ENCODE results near the gene SLC32A1. TPM values are rescaled to one million over a fixed set of nuclear protein-coding genes. Genes with fewer than 3 reads are reported as not detected.

The SLC32A1 gene
- total RNA-seq, 1 experiment from 2014 or later, result not detected

DNA sequence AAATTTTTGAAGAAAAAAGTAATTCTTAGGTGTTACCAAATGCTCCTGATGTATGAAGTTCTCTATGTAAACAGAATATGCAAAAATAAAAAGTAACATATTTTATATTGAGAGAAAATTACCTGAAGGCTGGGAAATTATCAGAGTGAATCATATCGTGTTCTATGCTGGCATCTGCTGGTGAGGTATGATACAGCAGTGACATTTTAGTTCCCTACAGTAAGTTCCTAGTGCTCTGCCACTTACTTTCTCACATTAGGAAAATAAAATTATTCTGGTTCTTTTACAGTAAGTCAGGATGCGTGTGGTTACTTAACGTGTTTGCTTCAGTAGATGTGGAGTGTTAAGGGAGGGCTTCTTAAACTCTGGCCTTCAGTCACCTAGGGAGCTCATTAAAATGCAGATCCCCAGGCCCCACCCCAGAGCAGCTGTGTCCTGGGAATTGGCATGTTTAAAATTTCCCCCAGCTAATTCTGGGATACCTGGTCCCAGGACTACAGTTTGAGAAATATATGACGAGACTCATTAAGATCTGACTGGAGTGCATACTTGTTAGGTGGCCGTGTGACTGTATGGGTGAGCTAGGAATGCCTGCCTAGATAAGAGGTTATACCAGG, 27.2 kb downstream of the SLC32A1 start:
- Histone ChIP-seq H3K27me3 (ENCODE audit: insufficient read depth, low read length) (no peaks in the 10 kb centered on the region), H3K36me3 (ENCODE audit: control insufficient read depth in 1 of 2, insufficient read depth in 2 of 2, low read length in 2 of 2) (peaks cover 36 to 38% of the 10 kb centered on the region in 2 experiments), H4K20me1 (ENCODE audit: insufficient read depth) (no peaks in the 10 kb centered on the region), H3K9me3 (ENCODE audit: control insufficient read depth in 1 of 2, insufficient read depth in 1 of 2, low read depth in 1 of 2, low read length in 2 of 2) (no peaks in the 10 kb centered on the region), H3K9ac (ENCODE audit: low read length) (no peak overlapping the region), H3K4me2 (ENCODE audit: low read length) (no peak overlapping the region), H3K4me1 (ENCODE audit: control insufficient read depth in 1 of 2, insufficient read depth in 2 of 2, low read length in 2 of 2) (peaks cover 8 to 19% of the 10 kb centered on the region in 2 experiments; a peak in 3 of 4 replicates), H3K4me3 (replicated peaks in 1 of 2; ENCODE audit: low read depth in 1 of 2, low read length in 2 of 2) (no peak overlapping the region), H2AFZ (ENCODE audit: low read depth, low read length, poor library complexity, severe bottlenecking) (no peak overlapping the region), H3K9me2 (ENCODE audit: insufficient read depth) (no peaks in the 10 kb centered on the region), H3K27ac (ENCODE audit: low read depth, low read length) (no peak overlapping the region), H3K79me2 (ENCODE audit: insufficient read depth, low read length) (peaks cover 58% of the 10 kb centered on the region)
- CTCF ChIA-PET, result interaction anchor here (1.0 to 2.0 kb wide), 5 partner anchors 21 to 118 kb away, joined by 3 to 7 read pairs (median 4); no protein-coding TSS in a partner anchor
- POLR2A ChIA-PET, result no interaction called here
- no TSS peak for BruUV-seq (replicated peaks)
- intact Hi-C loops (cut with micrococcal nuclease), result loop anchor here (1.0 kb wide), 1 partner anchor 105 kb away; no protein-coding TSS in a partner anchor
- RAD21 ChIA-PET (ENCODE audit: low non-redundant PET in 1 of 2, low total read pairs in 2 of 2, uncharacterized antibody in 2 of 2, unreplicated experiment in 2 of 2), result interaction anchor here in 1 of 2 experiments (0.5 kb wide), 1 partner anchor 362 kb away, joined by 3 read pairs; no protein-coding TSS in a partner anchor
- ATAC-seq (no peak), DNase-seq (ENCODE audit: low read depth, low spot score) (peak; percentile 27)
- no peak for TF ChIP-seq POLR2A (IDR thresholded peaks at IDR 0.05; ENCODE audit: borderline replicate concordance, extremely low read depth, insufficient read depth, insufficient read length)
- TF ChIP-seq RAD21 (IDR thresholded peaks at IDR 0.05; ENCODE audit: low read depth), result peak; percentile 75
- TF ChIP-seq, protein P1, sequence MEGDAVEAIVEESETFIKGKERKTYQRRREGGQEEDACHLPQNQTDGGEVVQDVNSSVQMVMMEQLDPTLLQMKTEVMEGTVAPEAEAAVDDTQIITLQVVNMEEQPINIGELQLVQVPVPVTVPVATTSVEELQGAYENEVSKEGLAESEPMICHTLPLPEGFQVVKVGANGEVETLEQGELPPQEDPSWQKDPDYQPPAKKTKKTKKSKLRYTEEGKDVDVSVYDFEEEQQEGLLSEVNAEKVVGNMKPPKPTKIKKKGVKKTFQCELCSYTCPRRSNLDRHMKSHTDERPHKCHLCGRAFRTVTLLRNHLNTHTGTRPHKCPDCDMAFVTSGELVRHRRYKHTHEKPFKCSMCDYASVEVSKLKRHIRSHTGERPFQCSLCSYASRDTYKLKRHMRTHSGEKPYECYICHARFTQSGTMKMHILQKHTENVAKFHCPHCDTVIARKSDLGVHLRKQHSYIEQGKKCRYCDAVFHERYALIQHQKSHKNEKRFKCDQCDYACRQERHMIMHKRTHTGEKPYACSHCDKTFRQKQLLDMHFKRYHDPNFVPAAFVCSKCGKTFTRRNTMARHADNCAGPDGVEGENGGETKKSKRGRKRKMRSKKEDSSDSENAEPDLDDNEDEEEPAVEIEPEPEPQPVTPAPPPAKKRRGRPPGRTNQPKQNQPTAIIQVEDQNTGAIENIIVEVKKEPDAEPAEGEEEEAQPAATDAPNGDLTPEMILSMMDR (IDR thresholded peaks at IDR 0.05 in 2 of 3, conservative IDR thresholded peaks at IDR 0.05 in 1 of 3; ENCODE audit: borderline replicate concordance in 1 of 3, insufficient read depth in 1 of 3, low read depth in 2 of 3, low read length in 2 of 3), result peak; percentile 69 to 72 (median 70)
- no peak for TF ChIP-seq SIN3A (IDR thresholded peaks at IDR 0.05; ENCODE audit: low read depth)
- TF ChIP-seq ZNF274 (IDR thresholded peaks at IDR 0.05; ENCODE audit: low read depth, low read length), result no peak

DNA sequence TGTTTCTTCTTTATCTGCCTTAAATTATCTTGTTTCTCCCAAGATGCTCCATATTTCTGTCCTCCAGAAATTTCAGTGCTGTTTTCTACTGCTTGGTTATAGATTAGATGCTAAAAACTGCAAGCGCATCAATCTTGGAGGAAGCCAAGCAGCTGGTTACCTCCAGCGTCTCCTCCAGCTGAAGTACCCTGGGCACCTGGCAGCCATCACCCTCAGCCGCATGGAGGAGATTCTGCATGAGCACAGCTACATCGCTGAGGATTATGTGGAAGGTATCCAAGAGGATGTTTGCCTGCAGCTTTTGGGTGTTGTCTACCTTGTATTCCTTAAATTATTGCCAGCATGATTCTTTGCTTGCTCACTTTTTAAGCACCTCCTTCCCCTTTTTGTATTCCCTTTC, 27.7 kb downstream of the SLC32A1 start:
- RAD21 ChIA-PET (ENCODE audit: low non-redundant PET in 1 of 2, low total read pairs in 2 of 2, uncharacterized antibody in 2 of 2, unreplicated experiment in 2 of 2), result interaction anchor here in 1 of 2 experiments (0.5 kb wide), 1 partner anchor 363 kb away, joined by 3 read pairs; no protein-coding TSS in a partner anchor
- no TSS peak for BruUV-seq (replicated peaks)
- no peaks in the 10 kb centered on the region for H3K27me3 ChIP-seq (ENCODE audit: insufficient read depth, low read length)
- TF ChIP-seq TCF7L2 (IDR thresholded peaks at IDR 0.05; ENCODE audit: borderline replicate concordance, extremely low read depth, insufficient read depth, insufficient read length) (no peak), SP1 (IDR thresholded peaks at IDR 0.05; ENCODE audit: low read depth) (no peak), POLR2AphosphoS5 (IDR thresholded peaks at IDR 0.05; ENCODE audit: low read depth, low read length) (no peak)
- TF ChIP-seq, protein P2, sequence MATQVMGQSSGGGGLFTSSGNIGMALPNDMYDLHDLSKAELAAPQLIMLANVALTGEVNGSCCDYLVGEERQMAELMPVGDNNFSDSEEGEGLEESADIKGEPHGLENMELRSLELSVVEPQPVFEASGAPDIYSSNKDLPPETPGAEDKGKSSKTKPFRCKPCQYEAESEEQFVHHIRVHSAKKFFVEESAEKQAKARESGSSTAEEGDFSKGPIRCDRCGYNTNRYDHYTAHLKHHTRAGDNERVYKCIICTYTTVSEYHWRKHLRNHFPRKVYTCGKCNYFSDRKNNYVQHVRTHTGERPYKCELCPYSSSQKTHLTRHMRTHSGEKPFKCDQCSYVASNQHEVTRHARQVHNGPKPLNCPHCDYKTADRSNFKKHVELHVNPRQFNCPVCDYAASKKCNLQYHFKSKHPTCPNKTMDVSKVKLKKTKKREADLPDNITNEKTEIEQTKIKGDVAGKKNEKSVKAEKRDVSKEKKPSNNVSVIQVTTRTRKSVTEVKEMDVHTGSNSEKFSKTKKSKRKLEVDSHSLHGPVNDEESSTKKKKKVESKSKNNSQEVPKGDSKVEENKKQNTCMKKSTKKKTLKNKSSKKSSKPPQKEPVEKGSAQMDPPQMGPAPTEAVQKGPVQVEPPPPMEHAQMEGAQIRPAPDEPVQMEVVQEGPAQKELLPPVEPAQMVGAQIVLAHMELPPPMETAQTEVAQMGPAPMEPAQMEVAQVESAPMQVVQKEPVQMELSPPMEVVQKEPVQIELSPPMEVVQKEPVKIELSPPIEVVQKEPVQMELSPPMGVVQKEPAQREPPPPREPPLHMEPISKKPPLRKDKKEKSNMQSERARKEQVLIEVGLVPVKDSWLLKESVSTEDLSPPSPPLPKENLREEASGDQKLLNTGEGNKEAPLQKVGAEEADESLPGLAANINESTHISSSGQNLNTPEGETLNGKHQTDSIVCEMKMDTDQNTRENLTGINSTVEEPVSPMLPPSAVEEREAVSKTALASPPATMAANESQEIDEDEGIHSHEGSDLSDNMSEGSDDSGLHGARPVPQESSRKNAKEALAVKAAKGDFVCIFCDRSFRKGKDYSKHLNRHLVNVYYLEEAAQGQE (IDR thresholded peaks at IDR 0.05; ENCODE audit: low read depth), result no peak
- TF ChIP-seq, protein P1 (IDR thresholded peaks at IDR 0.05 in 2 of 3, conservative IDR thresholded peaks at IDR 0.05 in 1 of 3; ENCODE audit: borderline replicate concordance in 1 of 3, insufficient read depth in 1 of 3, low read depth in 2 of 3, low read length in 2 of 3), result no peak

More for the DNA sequence above, 27.7 kb downstream of the SLC32A1 start:
- no peaks in the 10 kb centered on the region for H4K20me1 ChIP-seq (ENCODE audit: insufficient read depth)
- DNase-seq (ENCODE audit: low read depth, low spot score) (no peak), ATAC-seq (no peak)
- H3K27ac ChIP-seq (ENCODE audit: low read depth, low read length), result no peak overlapping the region
- ChIA-PET POLR2A (no interaction called here), CTCF (interaction anchor here (0.7 to 2.0 kb wide), 6 partner anchors 21 to 119 kb away, joined by 3 to 7 read pairs (median 4); no protein-coding TSS in a partner anchor)
- H3K4me3 ChIP-seq (replicated peaks in 1 of 2; ENCODE audit: low read depth in 1 of 2, low read length in 2 of 2), result no peak overlapping the region
- no peak overlapping the region for H2AFZ ChIP-seq (ENCODE audit: low read depth, low read length, poor library complexity, severe bottlenecking)
- H3K79me2 ChIP-seq (ENCODE audit: insufficient read depth, low read length), result peaks cover 58% of the 10 kb centered on the region
- intact Hi-C loops (cut with micrococcal nuclease), result no loop called here
- H3K9ac ChIP-seq (ENCODE audit: low read length), result no peak overlapping the region
- peaks cover 8 to 19% of the 10 kb centered on the region in 2 experiments; a peak in 3 of 4 replicates for H3K4me1 ChIP-seq (ENCODE audit: control insufficient read depth in 1 of 2, insufficient read depth in 2 of 2, low read length in 2 of 2)
- H3K4me2 ChIP-seq (ENCODE audit: low read length), result no peak overlapping the region
- H3K36me3 ChIP-seq (ENCODE audit: control insufficient read depth in 1 of 2, insufficient read depth in 2 of 2, low read length in 2 of 2), result peaks cover 39 to 42% of the 10 kb centered on the region in 2 experiments
- no peaks in the 10 kb centered on the region for H3K9me2 ChIP-seq (ENCODE audit: insufficient read depth)
- no peaks in the 10 kb centered on the region for H3K9me3 ChIP-seq (ENCODE audit: control insufficient read depth in 1 of 2, insufficient read depth in 1 of 2, low read depth in 1 of 2, low read length in 2 of 2)
